ENCODE data around the gene IQCN. TPM values are rescaled to one million over a fixed set of nuclear protein-coding genes. Genes with fewer than 3 reads are reported as not detected.

The IQCN gene
- total and polyA plus RNA-seq, 10 of the 15 experiments (the other 5 are each of a cell fraction or from before 2014, with no cell fraction given): 0.01 to 0.54 (median 0.23) TPM; not detected in 3

DNA sequence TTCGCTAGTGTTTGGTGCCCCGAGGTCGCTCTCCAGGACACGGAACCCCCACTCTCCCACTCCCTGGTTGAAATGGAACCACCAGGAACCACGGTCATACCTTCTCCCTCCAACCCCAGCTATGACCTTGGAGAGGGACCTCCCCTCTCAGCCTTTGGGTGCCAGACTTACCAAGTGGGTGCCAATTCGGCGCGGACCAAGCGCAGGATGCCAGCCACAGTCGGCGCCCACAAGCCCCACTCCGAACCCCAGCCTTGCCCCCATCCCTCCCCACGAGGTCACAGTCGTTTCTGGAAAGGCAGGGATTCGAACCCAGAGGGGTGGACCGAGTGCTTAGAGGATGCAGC lies 48.9 kb downstream of the IQCN start:
- TF ChIP-seq, protein P1, sequence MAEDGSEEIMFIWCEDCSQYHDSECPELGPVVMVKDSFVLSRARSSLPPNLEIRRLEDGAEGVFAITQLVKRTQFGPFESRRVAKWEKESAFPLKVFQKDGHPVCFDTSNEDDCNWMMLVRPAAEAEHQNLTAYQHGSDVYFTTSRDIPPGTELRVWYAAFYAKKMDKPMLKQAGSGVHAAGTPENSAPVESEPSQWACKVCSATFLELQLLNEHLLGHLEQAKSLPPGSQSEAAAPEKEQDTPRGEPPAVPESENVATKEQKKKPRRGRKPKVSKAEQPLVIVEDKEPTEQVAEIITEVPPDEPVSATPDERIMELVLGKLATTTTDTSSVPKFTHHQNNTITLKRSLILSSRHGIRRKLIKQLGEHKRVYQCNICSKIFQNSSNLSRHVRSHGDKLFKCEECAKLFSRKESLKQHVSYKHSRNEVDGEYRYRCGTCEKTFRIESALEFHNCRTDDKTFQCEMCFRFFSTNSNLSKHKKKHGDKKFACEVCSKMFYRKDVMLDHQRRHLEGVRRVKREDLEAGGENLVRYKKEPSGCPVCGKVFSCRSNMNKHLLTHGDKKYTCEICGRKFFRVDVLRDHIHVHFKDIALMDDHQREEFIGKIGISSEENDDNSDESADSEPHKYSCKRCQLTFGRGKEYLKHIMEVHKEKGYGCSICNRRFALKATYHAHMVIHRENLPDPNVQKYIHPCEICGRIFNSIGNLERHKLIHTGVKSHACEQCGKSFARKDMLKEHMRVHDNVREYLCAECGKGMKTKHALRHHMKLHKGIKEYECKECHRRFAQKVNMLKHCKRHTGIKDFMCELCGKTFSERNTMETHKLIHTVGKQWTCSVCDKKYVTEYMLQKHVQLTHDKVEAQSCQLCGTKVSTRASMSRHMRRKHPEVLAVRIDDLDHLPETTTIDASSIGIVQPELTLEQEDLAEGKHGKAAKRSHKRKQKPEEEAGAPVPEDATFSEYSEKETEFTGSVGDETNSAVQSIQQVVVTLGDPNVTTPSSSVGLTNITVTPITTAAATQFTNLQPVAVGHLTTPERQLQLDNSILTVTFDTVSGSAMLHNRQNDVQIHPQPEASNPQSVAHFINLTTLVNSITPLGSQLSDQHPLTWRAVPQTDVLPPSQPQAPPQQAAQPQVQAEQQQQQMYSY (CRISPR knock-in tag; IDR thresholded peaks at IDR 0.05): no peak
- TF ChIP-seq CREM (IDR thresholded peaks at IDR 0.05; ENCODE audit: low read depth): no peak
- TF ChIP-seq, protein P2, sequence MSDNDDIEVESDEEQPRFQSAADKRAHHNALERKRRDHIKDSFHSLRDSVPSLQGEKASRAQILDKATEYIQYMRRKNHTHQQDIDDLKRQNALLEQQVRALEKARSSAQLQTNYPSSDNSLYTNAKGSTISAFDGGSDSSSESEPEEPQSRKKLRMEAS (IDR thresholded peaks at IDR 0.05; ENCODE audit: low read depth, low read length): no peak
- peak; percentile 94 for TF ChIP-seq HDAC6 (IDR thresholded peaks at IDR 0.05; ENCODE audit: unreplicated experiment)
- ChIA-PET CTCF (interaction anchor here (0.6 to 2.9 kb wide), 3 partner anchors 54 to 369 kb away, joined by 3 to 21 read pairs (median 17); no protein-coding TSS in a partner anchor), SMC1A (ENCODE audit: uncharacterized antibody, unreplicated experiment) (interaction anchor here (1.1 to 1.2 kb wide), 2 partner anchors 22 to 218 kb away, joined by 3 to 4 read pairs; partner anchors contain the start of gene RAB3A), POLR2A (interaction anchor here (1.2 to 1.4 kb wide), 2 partner anchors 15 to 54 kb away, joined by 3 read pairs; no protein-coding TSS in a partner anchor), RAD21 (ENCODE audit: unreplicated experiment) (interaction anchor here (1.1 kb wide), 1 partner anchor 184 kb away, joined by 3 read pairs; no protein-coding TSS in a partner anchor)
- Histone ChIP-seq H4K20me1 (ENCODE audit: control insufficient read depth, insufficient read depth) (no peaks in the 10 kb centered on the region), H3K9me3 (replicated peaks; ENCODE audit: control insufficient read depth, insufficient read depth, low read length) (no peaks in the 10 kb centered on the region; the same call in 2 of the 3 replicates), H3K4me2 (ENCODE audit: control insufficient read depth, insufficient read depth) (no peak overlapping the region; the same call in 1 of the 2 replicates), H3K4me3 (no peak overlapping the region), H3K4me1 (ENCODE audit: control insufficient read depth, insufficient read depth, low read length) (peaks cover 19% of the 10 kb centered on the region), H2AFZ (ENCODE audit: control insufficient read depth, low read depth, low read length) (no peak overlapping the region), H3K36me3 (ENCODE audit: control insufficient read depth in 2 of 2, insufficient read depth in 2 of 2, low read length in 1 of 2) (no peaks in the 10 kb centered on the region), H3K79me2 (ENCODE audit: control insufficient read depth, insufficient read depth, low read length) (no peaks in the 10 kb centered on the region), H3K27ac (ENCODE audit: control insufficient read depth, insufficient read depth) (no peak overlapping the region), H3K9ac (ENCODE audit: control insufficient read depth, insufficient read depth, low read length) (no peak overlapping the region), H3K27me3 (replicated peaks in 1 of 2; ENCODE audit: control insufficient read depth in 2 of 2, insufficient read depth in 2 of 2, low read length in 1 of 2) (peaks cover 0 to 3% of the 10 kb centered on the region in 2 experiments; a peak in 2 of 4 replicates)
- ATAC-seq (no peak), FAIRE-seq (no peak), DNase-seq (ENCODE audit: low read depth, low spot score) (no peak)
- BruUV-seq (replicated peaks): no TSS peak
- 36% methylated on average over 16 of the region's 16 CpGs for WGBS (ENCODE audit: insufficient coverage, insufficient replicate concordance, low lambda C conversion rate, missing lambda C conversion rate)
- intact Hi-C loops (cut with micrococcal nuclease; ENCODE audit: unreplicated experiment) (no loop called here), in situ Hi-C loops (cut with MboI) (no loop called here)
